GM19467 (cell line): Measurements from ENCODE around the gene MRNIP.
A peak's percentile ranks its signal among the peaks of the same experiment; 100 is the strongest.

Experiments used
- ATAC-seq: cut with Tn5 transposase; IDR thresholded peaks from one replicate; pipeline ENCODE4 v1.9.1; 2021; ENCODE audit warnings: mild to moderate bottlenecking, moderate library complexity; ENCODE audit not compliant: unreplicated experiment

Gene MRNIP

DNA sequence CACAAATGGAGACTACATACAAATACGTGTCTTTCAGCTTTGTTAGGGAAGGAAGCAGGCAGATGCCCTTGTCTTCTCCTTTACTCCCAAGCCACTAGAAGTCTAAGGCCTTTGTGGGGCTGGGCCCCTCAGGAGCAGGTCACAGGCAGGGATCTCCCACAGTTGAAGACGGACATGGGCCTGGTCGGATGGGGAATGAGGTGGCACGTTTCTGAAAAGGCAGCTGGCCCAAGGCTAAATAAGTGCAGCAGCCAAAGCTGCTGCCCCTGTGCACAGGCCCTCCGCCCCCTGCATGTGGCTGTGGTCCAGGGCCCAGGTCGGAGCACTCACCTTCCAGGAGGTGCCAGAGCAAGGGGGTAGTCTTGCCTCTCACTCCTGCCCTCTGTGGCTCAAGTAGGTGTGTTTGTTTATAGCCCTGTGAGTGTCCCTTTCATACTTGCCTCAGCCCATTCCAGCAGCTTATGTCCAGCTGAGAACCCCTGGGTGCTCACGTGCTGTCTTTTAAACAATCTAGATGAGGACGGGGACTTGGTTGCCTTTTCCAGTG lies 36.1 kb downstream of the MRNIP start:
- ATAC-seq, result no peak

DNA sequence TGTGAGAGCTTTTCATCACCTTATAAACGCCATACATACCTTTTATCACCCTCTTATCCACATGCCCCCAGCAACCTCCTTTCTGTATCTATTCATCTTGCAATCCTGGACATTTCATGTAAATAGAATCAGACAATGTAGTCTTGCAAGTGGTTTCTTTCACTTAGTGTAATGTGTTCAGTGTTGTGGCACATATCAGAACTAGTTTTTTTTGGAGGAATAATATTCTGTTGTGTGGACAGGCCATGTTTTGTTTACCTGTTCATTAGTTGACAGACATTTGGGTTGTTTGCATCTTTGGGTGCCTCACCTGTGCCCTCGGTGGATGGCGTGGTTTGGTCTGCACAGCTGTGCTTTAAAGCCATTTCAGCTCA lies 36.6 kb downstream of the MRNIP start:
- ATAC-seq, result no peak

DNA sequence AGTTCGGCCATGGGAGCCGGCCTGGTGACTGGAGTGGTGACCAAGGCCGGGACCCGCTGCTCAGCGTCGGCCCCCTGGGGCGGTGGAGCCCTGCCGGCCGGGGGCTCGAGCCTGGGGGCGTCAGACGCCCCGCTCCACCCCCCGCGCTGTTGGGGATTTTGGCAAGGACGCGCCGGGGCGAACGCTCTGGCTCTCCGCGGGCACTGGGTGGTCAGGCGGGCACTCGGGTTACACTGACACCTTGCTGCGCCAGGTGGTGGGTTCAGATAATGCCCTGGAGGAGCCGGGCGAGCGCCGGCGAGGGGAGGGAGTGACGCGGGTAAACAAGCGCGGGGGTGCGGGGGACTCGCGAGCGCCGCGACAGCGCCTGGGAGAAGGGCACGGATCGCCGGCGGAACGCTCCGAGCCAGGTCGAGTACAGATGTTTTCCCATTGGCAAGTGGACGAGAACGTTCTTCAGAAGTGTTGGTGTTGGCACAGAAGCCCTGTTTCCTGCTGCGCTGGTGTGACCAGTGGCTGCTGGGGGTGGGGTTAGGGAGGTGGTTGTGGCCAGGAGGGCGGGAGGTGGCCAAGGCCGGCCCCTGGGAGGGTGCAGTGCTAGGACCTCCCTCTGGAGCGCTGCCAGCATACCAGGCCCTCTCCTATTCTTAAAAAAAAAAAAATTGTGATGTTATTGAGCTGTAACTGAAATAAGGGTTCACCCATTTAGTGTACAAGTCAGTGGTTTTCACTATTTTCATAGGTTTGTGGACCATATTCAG lies 37.1 kb downstream of the MRNIP start:
- peak; percentile 41 for ATAC-seq

GRCh38 chr5:179820483-179821297 lies 37.9 kb downstream of the MRNIP start, which contains the start of gene SQSTM1:
Gene SQSTM1 (plus strand): TSS chr5:179820905. CDS start chr5:179820937, 32 bp downstream.
- ATAC-seq, result peak; percentile 38

GRCh38 chr5:179820127-179820482 lies 38.5 kb downstream of the MRNIP start:
- ATAC-seq, result no peak

GRCh38 chr5:179819296-179820126 lies 39.1 kb downstream of the MRNIP start:
- no peak for ATAC-seq

GRCh38 chr5:179818746-179819295 lies 39.8 kb downstream of the MRNIP start:
- ATAC-seq, result peak; percentile 52

GRCh38 chr5:179817890-179818745 lies 40.5 kb downstream of the MRNIP start:
- ATAC-seq, result no peak

DNA sequence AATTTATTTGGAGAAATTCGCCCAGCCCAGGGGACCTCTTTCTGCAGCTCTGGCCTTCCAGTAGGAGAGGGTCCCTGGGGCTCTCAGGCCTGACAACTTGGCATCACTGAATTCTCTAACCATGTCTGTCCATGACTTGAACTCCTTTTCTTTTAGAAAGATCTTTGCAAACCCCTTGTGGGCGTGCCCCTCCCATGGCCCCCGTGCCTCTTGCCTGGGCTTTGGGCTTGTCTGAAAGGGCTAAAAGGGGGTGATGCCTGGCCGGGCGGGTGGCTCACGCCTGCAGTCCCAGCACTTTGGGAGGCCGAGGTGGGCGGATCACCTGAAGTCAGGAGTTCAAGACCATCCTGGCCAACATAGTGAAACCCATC lies 41.2 kb downstream of the MRNIP start:
- ATAC-seq, result no peak

- ATAC-seq, result no peak
Observed at GRCh38 chr5:179816796-179817469, 41.7 kb downstream of the MRNIP start.

DNA sequence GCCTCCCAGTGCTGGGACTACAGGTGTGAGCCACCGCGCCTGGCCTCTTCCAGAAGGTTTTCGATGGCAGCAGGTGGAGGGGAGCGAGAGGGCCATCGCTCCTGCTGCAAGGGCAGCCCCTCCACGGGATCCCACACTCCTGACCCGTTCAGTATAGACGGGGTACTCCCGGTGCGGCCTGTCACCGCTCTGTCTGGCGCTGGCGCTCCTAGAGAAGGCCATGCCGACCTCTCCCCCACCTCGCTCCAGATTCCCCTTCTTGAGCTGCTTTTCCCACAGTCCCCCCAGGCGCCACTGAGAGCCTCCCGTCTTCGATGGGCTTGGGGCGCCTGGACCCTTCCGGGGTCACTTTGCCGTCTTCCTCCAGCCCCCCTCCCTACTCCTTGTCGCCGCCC lies 42.2 kb downstream of the MRNIP start:
- ATAC-seq, result no peak

- no peak for ATAC-seq
Observed at GRCh38 chr5:179815491-179816249, 42.9 kb downstream of the MRNIP start.

GRCh38 chr5:179814090-179814489 lies 44.5 kb downstream of the MRNIP start:
- ATAC-seq, result no peak

- no peak for ATAC-seq
Observed at GRCh38 chr5:179812997-179813607, 45.5 kb downstream of the MRNIP start.

GRCh38 chr5:179812135-179812825 lies 46.3 kb downstream of the MRNIP start:
- no peak for ATAC-seq

DNA sequence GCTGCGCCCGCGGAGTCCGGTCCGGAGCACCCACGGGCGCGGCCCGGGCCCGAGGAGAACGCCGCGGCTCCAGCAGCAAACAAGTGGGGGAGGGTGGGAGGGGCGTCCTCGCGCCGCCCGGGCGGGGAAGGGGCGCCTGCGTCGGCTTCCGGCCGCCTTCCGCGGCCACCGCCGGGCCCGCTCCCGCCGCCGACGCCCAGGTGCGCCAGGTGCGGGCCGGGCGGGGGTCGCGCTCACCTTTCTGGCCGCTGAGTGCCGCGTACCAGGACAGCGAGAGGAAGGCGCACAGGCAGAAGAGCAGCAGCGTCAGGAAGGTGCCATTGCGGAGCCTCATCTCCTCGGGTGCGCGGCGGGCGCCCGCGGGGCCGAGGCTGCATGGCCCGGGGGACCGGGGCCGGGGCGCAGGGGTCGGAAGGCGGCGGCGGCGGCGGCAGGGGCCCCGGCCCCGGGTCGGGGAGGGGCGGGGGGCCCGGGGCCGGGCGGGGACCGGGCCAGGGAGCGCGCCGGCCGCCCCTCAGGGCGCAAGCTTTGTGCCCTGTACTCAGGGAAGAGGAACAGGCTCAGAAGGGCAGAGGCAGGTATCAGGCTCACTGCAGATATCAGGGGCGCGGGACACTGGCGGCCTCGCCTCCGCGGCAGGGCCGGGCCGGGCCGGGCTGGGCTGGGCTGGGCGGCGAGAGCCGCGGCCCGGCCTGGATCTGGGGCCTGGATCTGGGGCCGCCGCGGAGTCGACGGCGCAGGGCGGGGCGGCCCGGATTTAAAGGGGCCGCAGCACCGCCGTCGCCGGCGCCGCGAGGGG lies 52.2 kb downstream of the MRNIP start, which contains the start of gene MGAT4B:
Gene MGAT4B (minus strand): TSS at position 617 of the 799 bp plus-strand sequence. CDS start 283 bp downstream, at position 334.
- ATAC-seq, result peak; percentile 60
